ENCODE data around the gene CEP112.

GRCh38 chr17:66025551-66025950, 166.4 kb downstream of the CEP112 start:
- TF ChIP-seq CTCF (conservative IDR thresholded peaks at IDR 0.05 in 1 of 2, IDR thresholded peaks at IDR 0.05 in 1 of 2; ENCODE audit: low read depth in 1 of 2, low read length in 2 of 2) (no peak), EZH2 (IDR thresholded peaks at IDR 0.05; ENCODE audit: low read length, missing control alignments) (no peak)

All from fibroblast of lung (primary cell).